DND-41 (cell line): ENCODE data around the gene TMEM207.

ENCODE experiments used
- ATAC-seq: fragments of 200-7000 bp; cut with Tn5 transposase; 3 replicates; pipeline ENCODE4 v1.9.1; 2021; ENCODE audit warnings: low read depth; ENCODE audit not compliant: insufficient read depth
- DNase-seq: peaks from one replicate; pipeline ENCODE4 v3.0.0-alpha.2; 2020
- H2AFZ ChIP-seq: 2 replicates; pipeline ENCODE4 v1.6.0; 2012; ENCODE audit warnings: low read depth, low read length
- H3K27ac ChIP-seq: 2 replicates; pipeline ENCODE4 v1.5.1; 2012; ENCODE audit warnings: low read length, inconsistent platforms
- H3K27me3 ChIP-seq: fragments of 200-600 bp; sonication (generic); 2 replicates; pipeline ENCODE4 v1.6.0; 2012; ENCODE audit warnings: low read length, mild to moderate bottlenecking, inconsistent platforms; ENCODE audit not compliant: insufficient read depth, poor library complexity
- H3K36me3 ChIP-seq: 2 replicates; pipeline ENCODE4 v1.5.1; 2012; ENCODE audit warnings: low read length, inconsistent platforms; ENCODE audit not compliant: insufficient read depth
- H3K4me1 ChIP-seq: 2 replicates; pipeline ENCODE4 v1.5.1; 2012; ENCODE audit warnings: mild to moderate bottlenecking, low read length; ENCODE audit not compliant: insufficient read depth
- H3K4me2 ChIP-seq: 2 replicates; pipeline ENCODE4 v1.6.0; 2012; ENCODE audit warnings: mild to moderate bottlenecking, moderate library complexity, low read length, inconsistent platforms; ENCODE audit not compliant: insufficient read depth
- H3K4me3 ChIP-seq, 2 experiments: fragments of 200-600 bp in 1 of 2; shearing (Covaris generic) in 1 of 2; 2 replicates each; pipeline ENCODE4 v1.5.1; 2012 to 2016; ENCODE audit warnings: inconsistent platforms in 2 of 2, low read length in 2 of 2, mild to moderate bottlenecking in 2 of 2, low read depth in 1 of 2, moderate library complexity in 1 of 2
- H3K79me2 ChIP-seq: 2 replicates; pipeline ENCODE4 v1.6.0; 2012; ENCODE audit warnings: low read length, inconsistent platforms; ENCODE audit not compliant: insufficient read depth
- H3K9ac ChIP-seq: 2 replicates; pipeline ENCODE4 v1.6.0; 2012; ENCODE audit warnings: low read depth, mild to moderate bottlenecking, inconsistent platforms, low read length, moderate library complexity
- H3K9me3 ChIP-seq: 2 replicates; pipeline ENCODE4 v1.5.1; 2012; ENCODE audit warnings: low read length, moderate library complexity, mild to moderate bottlenecking, inconsistent platforms; ENCODE audit not compliant: insufficient read depth, severe bottlenecking
- H4K20me1 ChIP-seq: 2 replicates; pipeline ENCODE4 v1.6.0; 2012; ENCODE audit warnings: low read length; ENCODE audit not compliant: insufficient read depth
- CTCF ChIP-seq: IDR thresholded peaks from 2 replicates; pipeline ENCODE4 v1.5.1; 2012; ENCODE audit warnings: borderline replicate concordance, low read length, moderate library complexity, mild to moderate bottlenecking; ENCODE audit not compliant: poor library complexity, severe bottlenecking; ENCODE audit errors: extremely low read depth
- EZH2 ChIP-seq: IDR thresholded peaks from 3 replicates; pipeline ENCODE4 v1.6.1; 2012; ENCODE audit warnings: borderline replicate concordance, low read depth, mild to moderate bottlenecking, moderate library complexity, low read length, inconsistent platforms; ENCODE audit not compliant: severe bottlenecking

The TMEM207 gene

GRCh38 chr3:190430906-190431305, 18.8 kb downstream of the TMEM207 start:
- ATAC-seq (no peak), DNase-seq (no peak)
- Histone ChIP-seq H3K36me3 (no peaks in the 10 kb centered on the region), H3K4me1 (0 out of 2 replicates have a peak, but pooled peaks cover 2% of the 10 kb centered on the region), H3K9ac (no peak overlapping the region), H3K4me2 (no peak overlapping the region), H3K4me3 (no peak overlapping the region), H3K27me3 (no peaks in the 10 kb centered on the region), H3K27ac (no peak overlapping the region), H3K79me2 (no peaks in the 10 kb centered on the region), H3K9me3 (no peaks in the 10 kb centered on the region), H4K20me1 (no peaks in the 10 kb centered on the region), H2AFZ (no peak overlapping the region)
- no peak for TF ChIP-seq EZH2
- no peak for TF ChIP-seq CTCF

GRCh38 chr3:190429681-190430080, 20.0 kb downstream of the TMEM207 start:
- Histone ChIP-seq H3K4me2 (no peak overlapping the region), H4K20me1 (no peaks in the 10 kb centered on the region), H3K79me2 (no peaks in the 10 kb centered on the region), H3K9ac (no peak overlapping the region), H3K36me3 (no peaks in the 10 kb centered on the region), H3K9me3 (no peaks in the 10 kb centered on the region), H3K27me3 (no peaks in the 10 kb centered on the region), H3K4me1 (no peaks in the 10 kb centered on the region), H2AFZ (no peak overlapping the region), H3K4me3 (no peak overlapping the region), H3K27ac (no peak overlapping the region)
- DNase-seq (no peak), ATAC-seq (no peak)
- TF ChIP-seq EZH2 (no peak), CTCF (no peak)

- no peak overlapping the region for H3K4me3 ChIP-seq
- no peak overlapping the region for H3K9ac ChIP-seq
- no peak overlapping the region for H3K27ac ChIP-seq
- no peaks in the 10 kb centered on the region for H3K4me1 ChIP-seq
- H2AFZ ChIP-seq = no peak overlapping the region
- H3K4me2 ChIP-seq = no peak overlapping the region
- no peaks in the 10 kb centered on the region for H3K36me3 ChIP-seq
- DNase-seq (no peak), ATAC-seq (no peak)
- no peaks in the 10 kb centered on the region for H3K27me3 ChIP-seq
- no peaks in the 10 kb centered on the region for H4K20me1 ChIP-seq
- no peak for TF ChIP-seq CTCF
- TF ChIP-seq EZH2 = no peak
- H3K79me2 ChIP-seq = no peaks in the 10 kb centered on the region
- no peaks in the 10 kb centered on the region for H3K9me3 ChIP-seq
Measured at GRCh38 chr3:190426806-190427507, 22.7 kb downstream of the TMEM207 start.

- DNase-seq (no peak), ATAC-seq (no peak)
- Histone ChIP-seq H3K9me3 (no peaks in the 10 kb centered on the region), H3K9ac (no peak overlapping the region), H2AFZ (no peak overlapping the region), H3K4me2 (no peak overlapping the region), H4K20me1 (no peaks in the 10 kb centered on the region), H3K27ac (no peak overlapping the region), H3K27me3 (no peaks in the 10 kb centered on the region), H3K79me2 (no peaks in the 10 kb centered on the region), H3K36me3 (no peaks in the 10 kb centered on the region), H3K4me1 (no peaks in the 10 kb centered on the region), H3K4me3 (no peak overlapping the region)
- TF ChIP-seq CTCF (no peak), EZH2 (no peak)
Measured at GRCh38 chr3:190425833-190426232, 23.9 kb downstream of the TMEM207 start.
